IPS DF 4.7 (cell line): ENCODE results near the gene SLC1A4.
A peak's percentile ranks its signal among the peaks of the same experiment; 100 is the strongest.

Source experiments
- DNase-seq: peaks from one replicate; pipeline ENCODE4 v3.0.0-alpha.2; 2013; ENCODE audit warnings: low spot score; ENCODE audit errors: extremely low read depth

Gene SLC1A4

GRCh38 chr2:65049010-65049639 is 59.9 kb downstream of the SLC1A4 start:
- no peak for DNase-seq

- no peak for DNase-seq
Observed at GRCh38 chr2:65050931-65051330, 61.7 kb downstream of the SLC1A4 start.

GRCh38 chr2:65053199-65053598 is 64.0 kb downstream of the SLC1A4 start:
- DNase-seq: no peak

GRCh38 chr2:65054749-65055421 is 65.7 kb downstream of the SLC1A4 start:
- no peak for DNase-seq

GRCh38 chr2:65055422-65056214 is 66.4 kb downstream of the SLC1A4 start:
- DNase-seq: no peak

GRCh38 chr2:65056215-65057053 is 67.2 kb downstream of the SLC1A4 start, which contains the start of gene CEP68:
CEP68 (plus strand) TSS chr2:65056416; CDS start chr2:65069445, 13,029 bp downstream.
- peak; percentile 86 for DNase-seq

- no peak for DNase-seq
Observed at GRCh38 chr2:65057054-65057375, 67.8 kb downstream of the SLC1A4 start.

- no peak for DNase-seq
Observed at GRCh38 chr2:65057391-65058052, 68.3 kb downstream of the SLC1A4 start.

GRCh38 chr2:65059071-65059470 is 69.9 kb downstream of the SLC1A4 start:
- DNase-seq: no peak

GRCh38 chr2:65061146-65061909 is 72.1 kb downstream of the SLC1A4 start:
- no peak for DNase-seq

GRCh38 chr2:65061910-65062339 is 72.7 kb downstream of the SLC1A4 start:
- DNase-seq: no peak

GRCh38 chr2:65062843-65063825 is 73.9 kb downstream of the SLC1A4 start:
- DNase-seq: no peak

- DNase-seq: no peak
Observed at GRCh38 chr2:65064728-65065552, 75.7 kb downstream of the SLC1A4 start.

- DNase-seq: no peak
Observed at GRCh38 chr2:65067806-65068553, 78.8 kb downstream of the SLC1A4 start.

GRCh38 chr2:65069439-65069824 is 80.2 kb downstream of the SLC1A4 start:
- no peak for DNase-seq

GRCh38 chr2:65070172-65070830 is 81.1 kb downstream of the SLC1A4 start:
- DNase-seq: no peak

- no peak for DNase-seq
Observed at GRCh38 chr2:65070856-65071255, 81.7 kb downstream of the SLC1A4 start.
